Fibroblast of villous mesenchyme (primary cell): Measurements from ENCODE around the gene SMKR1. TPM values are rescaled to one million over a fixed set of nuclear protein-coding genes. Genes with fewer than 3 reads are reported as not detected.
A peak's percentile ranks its signal among the peaks of the same experiment; 100 is the strongest.

Source experiments
- DNase-seq: peaks from one replicate; pipeline ENCODE4 v3.0.0-alpha.2; 2010; ENCODE audit warnings: low read depth
- H3K4me3 ChIP-seq: 2 replicates; pipeline ENCODE4 v1.5.1; 2011; ENCODE audit warnings: low read depth, mild to moderate bottlenecking, low read length
- CTCF ChIP-seq: IDR thresholded peaks from 2 replicates; pipeline ENCODE4 v1.5.1; 2012; ENCODE audit warnings: low read depth, mild to moderate bottlenecking, low read length; ENCODE audit not compliant: insufficient read depth
- total RNA-seq: library from RNA; depleted of rRNA; stranded (reverse); fragments of >200 nt; gene quantifications from 2 replicates; pipeline ENCODE4 v1.2.3, GENCODE V29; 2012

SMKR1 gene
- total RNA-seq, result not detected in 2 replicates

GRCh38 chr7:129501760-129502707 lies at the start of gene SMKR1:
SMKR1 (plus strand) TSS chr7:129502531; CDS start chr7:129502825, 294 bp downstream.
- peak; percentile 51 for DNase-seq
- peak within 1 kb of the TSS; percentile 54 for H3K4me3 ChIP-seq
- no peak for TF ChIP-seq CTCF

DNA sequence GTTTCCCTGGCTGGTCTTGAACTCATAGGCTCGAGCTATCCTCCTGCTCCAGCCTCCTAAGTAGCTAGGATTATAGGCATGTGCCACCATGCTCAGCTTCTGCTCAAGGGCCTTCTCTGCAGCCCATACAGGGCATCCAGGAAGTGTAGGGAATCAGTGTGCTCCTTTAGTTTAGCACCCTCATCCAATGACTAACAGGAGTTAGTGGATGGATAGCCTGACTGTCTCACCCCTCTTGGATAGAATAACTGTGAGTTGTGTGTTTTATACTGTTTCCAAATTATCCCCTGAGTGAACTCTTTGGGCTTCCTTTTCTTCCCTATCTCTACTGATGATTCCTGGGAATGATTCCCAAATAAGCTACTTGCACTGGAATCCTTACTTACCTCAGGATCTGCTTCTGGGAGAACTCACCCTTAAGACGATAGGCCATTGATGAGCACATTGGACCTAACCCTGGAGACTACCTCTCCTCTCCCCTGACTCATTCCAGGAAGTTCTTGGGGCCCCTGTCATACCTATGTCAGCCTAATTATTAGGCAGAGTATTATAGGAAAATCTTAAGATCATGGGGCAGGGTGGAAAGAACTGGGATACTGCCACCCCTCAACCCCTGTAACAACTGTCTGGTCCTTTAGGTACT lies 49.6 kb upstream of the SMKR1 start:
- H3K4me3 ChIP-seq, result no peak overlapping the region
- TF ChIP-seq CTCF, result no peak
- no peak for DNase-seq

DNA sequence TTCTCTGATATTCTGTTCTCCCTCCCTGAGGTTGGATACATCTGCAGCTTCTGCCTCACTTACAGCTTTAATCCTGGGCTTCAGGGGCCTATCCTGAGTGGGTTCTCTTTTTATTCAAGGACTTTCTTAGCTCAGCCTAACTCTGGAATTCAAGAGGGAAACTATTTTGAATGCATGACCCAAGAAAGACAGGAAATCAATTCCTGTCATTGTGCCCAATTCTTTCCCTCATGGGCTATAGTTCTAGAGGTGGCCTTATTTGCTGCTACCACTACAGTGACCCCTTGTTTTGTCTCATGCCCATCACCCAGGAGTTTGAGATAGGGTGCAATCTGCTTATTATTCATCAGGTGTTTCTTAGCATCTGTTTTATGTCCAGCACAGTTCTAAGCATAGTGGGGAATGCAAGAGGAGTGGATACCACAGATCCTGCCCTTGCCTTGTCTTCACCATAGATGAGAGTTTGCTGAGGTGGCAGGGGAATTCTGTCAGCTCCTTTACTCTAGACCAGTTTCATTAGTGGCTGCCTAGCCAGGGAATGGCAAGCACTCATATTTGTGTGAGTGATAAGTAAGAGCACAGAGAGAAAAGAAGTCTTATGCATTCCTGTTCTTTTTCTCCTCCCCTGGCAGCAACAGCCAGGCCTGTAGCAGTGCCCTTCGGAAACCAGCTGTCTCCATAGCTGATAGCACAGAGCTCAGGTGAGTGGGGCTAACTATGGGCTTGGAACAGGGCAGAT lies 48.7 kb upstream of the SMKR1 start:
- no peak for DNase-seq
- TF ChIP-seq CTCF, result no peak
- no peak overlapping the region for H3K4me3 ChIP-seq

- no peak overlapping the region for H3K4me3 ChIP-seq
- no peak for DNase-seq
- no peak for TF ChIP-seq CTCF
Measured at GRCh38 chr7:129454249-129454551, 48.1 kb upstream of the SMKR1 start.

DNA sequence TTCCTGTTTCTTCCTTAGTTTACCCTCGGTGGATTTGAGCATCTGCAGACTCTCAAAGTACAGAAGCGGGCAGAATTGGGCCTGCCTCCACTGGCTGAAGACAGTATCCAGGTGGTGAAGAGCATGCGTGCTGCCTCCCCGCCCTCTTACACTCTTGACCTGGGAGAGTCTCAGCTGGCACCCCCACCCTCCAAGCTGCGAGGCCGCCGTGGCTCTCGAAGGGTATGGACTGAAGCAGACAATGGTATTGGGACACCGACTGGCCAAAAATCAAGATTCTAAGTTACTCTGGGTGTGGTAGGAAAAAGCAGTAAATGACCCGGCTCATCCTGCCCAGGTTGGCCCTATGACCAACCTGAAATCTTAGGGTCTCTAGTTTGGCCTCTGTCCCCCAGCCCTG lies 45.9 kb upstream of the SMKR1 start:
- no peak for TF ChIP-seq CTCF
- DNase-seq, result no peak
- H3K4me3 ChIP-seq, result no peak overlapping the region

DNA sequence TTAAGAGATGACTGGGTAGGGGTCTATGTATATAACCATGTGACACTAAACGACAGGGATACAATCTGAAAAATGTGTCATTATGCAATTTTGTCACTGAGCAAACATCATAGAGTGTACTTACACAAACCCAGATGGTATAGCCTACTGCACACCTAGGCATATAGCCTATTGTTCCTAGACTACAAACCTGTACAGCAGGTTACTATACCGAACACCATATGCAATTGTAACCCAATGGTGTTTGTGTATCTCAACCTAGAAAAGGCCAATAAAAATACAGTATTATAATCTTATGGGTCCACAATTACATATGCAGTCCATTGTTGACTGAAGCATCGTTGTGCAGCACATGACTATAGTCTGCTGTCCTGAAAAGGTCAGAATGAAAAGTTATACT lies 45.2 kb upstream of the SMKR1 start:
- TF ChIP-seq CTCF, result no peak
- DNase-seq, result no peak
- no peak overlapping the region for H3K4me3 ChIP-seq
